Ecto neural progenitor cell (in vitro differentiated cells): Measurements from ENCODE around the gene HEG1.

ENCODE experiments used
- DNase-seq: peaks from one replicate; pipeline ENCODE4 v3.0.0-alpha.2; 2018; ENCODE audit warnings: low spot score

HEG1 gene

GRCh38 chr3:125045194-125045593, 10.6 kb downstream of the HEG1 start:
- no peak for DNase-seq

- DNase-seq: no peak
Observed at GRCh38 chr3:125043599-125044151, 12.1 kb downstream of the HEG1 start.

GRCh38 chr3:125042725-125043406, 12.9 kb downstream of the HEG1 start:
- no peak for DNase-seq

GRCh38 chr3:125039131-125040100, 16.4 kb downstream of the HEG1 start:
- DNase-seq: no peak

- no peak for DNase-seq
Observed at GRCh38 chr3:125037498-125038150, 18.2 kb downstream of the HEG1 start.

- DNase-seq: no peak
Observed at GRCh38 chr3:125035217-125035616, 20.6 kb downstream of the HEG1 start.

- no peak for DNase-seq
Observed at GRCh38 chr3:125033616-125034015, 22.2 kb downstream of the HEG1 start.

GRCh38 chr3:125033135-125033534, 22.7 kb downstream of the HEG1 start:
- no peak for DNase-seq

GRCh38 chr3:125032683-125033082, 23.1 kb downstream of the HEG1 start:
- DNase-seq: no peak

GRCh38 chr3:125032100-125032643, 23.6 kb downstream of the HEG1 start:
- DNase-seq: no peak

GRCh38 chr3:125031544-125031943, 24.3 kb downstream of the HEG1 start:
- no peak for DNase-seq

GRCh38 chr3:125028657-125029056, 27.1 kb downstream of the HEG1 start:
- no peak for DNase-seq

- no peak for DNase-seq
Observed at GRCh38 chr3:125025642-125026041, 30.2 kb downstream of the HEG1 start.

GRCh38 chr3:125024817-125025216, 31.0 kb downstream of the HEG1 start:
- no peak for DNase-seq

- no peak for DNase-seq
Observed at GRCh38 chr3:125023833-125024555, 31.8 kb downstream of the HEG1 start.

- DNase-seq: no peak
Observed at GRCh38 chr3:125022206-125022605, 33.6 kb downstream of the HEG1 start.

GRCh38 chr3:125019271-125019670, 36.5 kb downstream of the HEG1 start:
- DNase-seq: no peak

- DNase-seq: no peak
Observed at GRCh38 chr3:125017406-125017805, 38.4 kb downstream of the HEG1 start.

GRCh38 chr3:125014570-125015179, 41.1 kb downstream of the HEG1 start:
- no peak for DNase-seq

GRCh38 chr3:125013095-125013494, 42.7 kb downstream of the HEG1 start:
- no peak for DNase-seq

GRCh38 chr3:125011941-125012340, 43.9 kb downstream of the HEG1 start:
- DNase-seq: no peak
